GM18519 (cell line): ENCODE results near the gene PHLDB2.

ENCODE experiments used
- ATAC-seq: cut with Tn5 transposase; IDR thresholded peaks from one replicate; pipeline ENCODE4 v1.9.1; 2021; ENCODE audit warnings: mild to moderate bottlenecking, moderate library complexity; ENCODE audit not compliant: unreplicated experiment, low FRiP score

The PHLDB2 gene

DNA sequence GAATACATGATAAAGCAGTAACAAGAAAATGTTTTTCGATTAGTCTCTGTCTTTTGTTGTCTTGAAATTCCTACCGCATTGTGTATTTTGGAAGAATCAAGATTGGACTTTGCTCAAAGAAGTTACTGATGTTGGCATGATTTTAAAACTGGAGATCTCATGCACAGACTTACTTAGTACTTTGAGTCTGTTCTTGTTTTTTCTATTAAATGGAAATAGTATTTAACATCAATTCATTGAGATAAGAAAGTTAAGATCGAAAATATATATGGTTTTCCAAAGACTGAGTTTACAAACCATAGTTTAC lies 122.3 kb downstream of the PHLDB2 start:
- no peak for ATAC-seq

DNA sequence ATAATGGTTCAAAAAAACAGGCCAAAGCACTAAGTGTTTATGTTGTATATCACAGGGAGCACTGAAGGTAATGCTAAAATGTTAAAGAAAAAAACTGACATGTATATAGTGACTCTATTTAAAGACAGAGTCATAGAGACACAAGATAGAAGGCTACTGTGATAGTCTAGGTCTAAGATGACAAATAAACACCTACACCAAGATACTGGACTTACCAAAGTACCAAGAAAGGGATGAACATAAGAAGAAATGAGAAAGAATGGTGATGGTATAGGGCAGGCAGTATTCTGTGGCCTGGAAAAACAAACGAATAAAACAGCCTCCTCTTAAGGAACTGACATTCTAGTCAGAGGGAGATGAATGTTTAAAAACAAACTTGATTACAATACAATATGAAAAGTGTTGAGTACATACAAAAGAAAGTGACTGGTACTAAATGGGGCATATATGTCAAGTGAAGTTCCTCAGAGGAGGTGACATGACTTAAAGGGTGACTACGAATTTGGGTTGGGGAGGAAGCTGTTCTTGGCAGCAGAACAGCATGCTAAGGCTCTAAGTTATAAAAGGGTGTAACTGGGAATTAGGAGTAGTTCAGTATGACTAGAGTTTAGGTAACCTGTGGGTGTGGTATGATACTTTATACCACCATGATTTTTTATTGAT lies 125.7 kb downstream of the PHLDB2 start:
- ATAC-seq, result no peak

GRCh38 chr3:111986800-111987199 lies 127.7 kb downstream of the PHLDB2 start:
- ATAC-seq, result no peak

DNA sequence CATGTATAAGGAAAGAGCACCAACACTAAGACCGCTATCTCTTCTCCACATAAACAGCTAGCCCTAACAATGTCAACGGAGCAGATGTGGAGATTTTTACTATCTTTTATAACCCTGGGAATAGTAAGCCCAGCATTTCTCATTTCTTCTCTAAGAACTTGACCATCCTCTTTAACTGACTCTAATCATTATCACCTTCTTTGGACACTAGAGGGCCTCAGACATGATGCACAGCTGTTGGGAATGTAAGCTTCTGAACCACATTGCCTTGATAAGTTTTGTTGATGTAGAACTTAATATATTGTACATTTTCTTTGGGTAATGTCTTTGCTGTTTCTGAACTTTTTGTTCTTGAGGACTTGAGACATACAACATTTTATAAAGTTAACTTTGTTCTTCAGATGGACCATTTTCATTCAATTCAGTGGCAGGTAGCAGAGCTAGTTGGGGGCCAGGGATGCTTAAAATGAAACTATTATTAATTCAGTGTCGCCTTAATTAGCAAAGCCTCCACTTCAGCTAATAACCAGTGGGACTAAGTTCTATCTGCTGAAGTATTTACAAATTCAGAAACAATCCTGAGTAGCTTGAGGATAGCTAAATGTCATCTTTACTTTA lies 130.1 kb downstream of the PHLDB2 start:
- ATAC-seq, result peak; percentile 87

DNA sequence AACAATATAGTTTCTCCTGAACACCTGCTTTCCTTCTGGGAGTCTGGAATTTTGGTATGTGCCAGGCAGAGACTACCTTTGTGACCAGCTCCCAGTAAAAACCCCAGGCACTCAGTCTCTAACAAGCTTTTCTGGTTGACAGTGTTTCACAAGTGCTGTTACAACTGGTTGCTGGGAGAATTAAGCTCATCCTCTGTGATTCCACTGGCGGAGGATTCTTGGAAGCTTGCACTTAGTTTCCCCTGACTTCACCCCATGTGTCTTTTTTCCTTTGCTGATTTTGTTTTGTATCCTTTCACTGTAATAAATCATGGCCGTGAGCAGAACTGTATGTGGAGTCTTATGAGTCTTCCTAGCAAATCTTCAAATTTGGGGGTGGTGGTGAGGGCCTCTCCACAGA lies 134.0 kb downstream of the PHLDB2 start:
- no peak for ATAC-seq

- no peak for ATAC-seq
Measured at GRCh38 chr3:111998636-111999483, 139.8 kb downstream of the PHLDB2 start, which contains the start of gene TAGLN3. Gene TAGLN3 (plus strand): TSS chr3:111998922. CDS start chr3:111999423, 501 bp downstream.

- no peak for ATAC-seq
Measured at GRCh38 chr3:111999484-112000324, 140.6 kb downstream of the PHLDB2 start.

GRCh38 chr3:112000367-112000771 lies 141.3 kb downstream of the PHLDB2 start:
- ATAC-seq, result no peak

GRCh38 chr3:112000966-112001365 lies 141.9 kb downstream of the PHLDB2 start:
- ATAC-seq, result no peak

GRCh38 chr3:112001526-112001925 lies 142.5 kb downstream of the PHLDB2 start:
- no peak for ATAC-seq

DNA sequence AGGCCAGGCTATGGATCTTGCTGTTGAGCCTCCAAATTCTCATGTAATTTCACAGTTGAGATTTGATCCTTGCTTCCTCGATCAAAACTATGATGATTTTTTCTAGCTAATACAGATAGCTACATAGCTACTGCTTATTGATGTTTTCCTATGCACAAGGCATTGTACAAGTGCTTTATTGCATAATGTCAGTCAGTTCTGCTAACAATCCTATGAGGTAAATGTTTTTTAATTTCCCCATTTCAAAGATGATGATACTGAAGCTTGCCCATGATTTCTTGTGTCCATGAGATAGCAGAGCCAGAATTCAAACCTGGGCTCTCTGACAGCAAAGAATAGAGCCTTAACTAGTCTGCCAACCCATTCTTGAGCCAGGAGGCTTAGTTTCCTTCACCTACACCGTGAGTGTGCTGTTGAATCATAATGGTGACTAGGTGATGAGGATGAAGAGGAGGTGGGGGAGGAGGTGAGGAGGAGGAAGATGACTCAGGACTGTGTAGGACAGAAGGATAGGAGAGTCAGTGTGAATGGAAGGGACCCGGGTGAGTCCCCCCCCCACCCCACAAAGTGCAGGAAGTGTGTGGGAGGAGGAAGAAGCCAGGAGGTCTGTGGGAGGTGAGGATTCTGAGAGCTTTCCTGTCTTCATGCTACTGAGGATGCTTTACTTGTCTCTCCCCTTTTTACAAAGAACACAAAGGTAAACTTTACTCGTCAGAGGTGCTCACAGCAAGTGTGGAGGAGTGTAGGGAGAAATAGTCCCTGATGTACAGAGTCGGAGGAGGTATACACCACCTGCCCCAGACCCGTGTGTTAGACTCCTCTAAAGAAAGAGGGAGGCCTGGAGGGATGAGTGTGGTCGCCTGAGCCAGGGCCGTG lies 143.3 kb downstream of the PHLDB2 start:
- no peak for ATAC-seq

DNA sequence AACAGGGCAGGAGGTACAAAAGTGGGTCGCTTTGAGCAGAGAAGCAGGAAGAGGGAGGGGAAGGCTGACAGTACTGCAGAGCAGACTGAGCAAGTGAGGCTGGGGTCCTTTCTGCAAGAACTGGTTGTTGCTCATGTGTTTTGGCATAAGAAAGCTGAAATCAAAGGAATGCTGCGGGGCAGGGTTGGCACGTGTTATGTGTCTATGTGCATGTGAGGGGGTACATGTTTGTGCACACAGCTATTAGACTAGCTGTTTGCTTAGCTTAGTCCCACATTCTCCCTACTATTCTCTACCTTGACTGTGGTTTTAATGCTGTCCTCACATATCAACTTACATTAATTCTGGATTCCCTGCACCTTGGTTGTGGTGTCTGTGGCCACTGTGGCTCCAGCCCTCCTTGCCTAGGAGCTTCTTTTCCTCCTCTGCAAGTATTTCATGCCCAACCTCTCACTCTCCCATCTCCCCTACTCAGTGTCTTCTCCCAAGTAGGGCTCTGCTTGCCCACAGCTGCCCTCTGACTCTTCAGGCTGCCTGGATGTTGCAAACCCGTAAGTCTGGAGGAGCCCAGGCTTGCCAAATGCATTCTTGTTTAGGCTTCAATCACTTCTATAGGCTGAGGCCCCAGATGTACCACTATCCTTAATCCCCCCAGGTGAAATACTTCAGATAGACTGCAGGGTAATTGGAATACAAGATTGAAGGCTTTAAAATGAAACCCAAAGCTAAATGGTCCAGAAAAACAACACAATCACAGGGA lies 144.4 kb downstream of the PHLDB2 start:
- ATAC-seq, result no peak

GRCh38 chr3:112004187-112004586 lies 145.1 kb downstream of the PHLDB2 start:
- no peak for ATAC-seq

- ATAC-seq, result no peak
Measured at GRCh38 chr3:112004669-112005068, 145.6 kb downstream of the PHLDB2 start.

GRCh38 chr3:112005091-112005672 lies 146.1 kb downstream of the PHLDB2 start:
- ATAC-seq, result no peak

DNA sequence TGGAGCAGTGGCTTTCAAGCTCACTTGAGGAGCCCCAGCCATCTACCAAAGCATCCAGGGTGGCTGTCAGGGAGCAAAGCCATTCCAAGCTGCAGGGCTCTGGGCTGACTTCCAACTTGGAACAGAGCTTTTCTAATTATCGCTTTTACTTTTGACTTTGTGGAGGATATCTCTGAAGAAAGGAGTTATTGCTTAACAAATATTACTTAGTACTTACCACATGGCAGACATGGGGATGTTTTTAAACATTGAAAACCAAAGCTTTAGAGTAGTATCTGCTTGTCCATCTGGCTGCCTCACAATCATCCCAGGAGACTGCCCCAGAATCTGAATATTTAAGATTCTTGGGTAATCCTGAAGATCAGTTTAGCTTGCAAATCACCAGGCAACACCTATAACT lies 148.6 kb downstream of the PHLDB2 start:
- ATAC-seq, result no peak

- ATAC-seq, result no peak
Measured at GRCh38 chr3:112009670-112010069, 150.6 kb downstream of the PHLDB2 start.

- ATAC-seq, result no peak
Measured at GRCh38 chr3:112010636-112011035, 151.6 kb downstream of the PHLDB2 start.
